Measurements from ENCODE around the gene CCDC40. TPM values are rescaled to one million over a fixed set of nuclear protein-coding genes. Genes with fewer than 3 reads are reported as not detected.

Gene CCDC40
- total RNA-seq, 1 donor from 2014 or later, result 7.7 TPM

DNA sequence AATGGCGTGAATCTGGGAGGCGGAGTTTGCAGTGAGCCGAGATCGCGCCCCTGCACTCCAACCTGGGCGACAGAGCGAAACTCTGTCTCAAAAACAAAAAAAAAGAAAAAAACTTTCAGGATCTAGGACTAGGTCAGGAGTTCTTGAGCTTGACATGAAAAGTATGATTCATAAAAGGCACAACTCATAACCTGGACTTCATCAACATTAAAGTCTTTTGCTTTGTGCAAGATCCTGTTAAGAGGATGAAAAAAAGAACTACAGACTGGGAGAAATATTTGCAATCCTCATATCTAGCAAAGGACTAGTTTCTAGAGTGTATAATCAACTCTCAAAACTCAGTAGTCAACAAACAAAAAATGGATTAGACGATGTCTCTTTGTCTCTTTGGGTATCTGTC is 40.7 kb upstream of the CCDC40 start:
- Histone ChIP-seq H2AFZ (replicated peaks) (no peak overlapping the region), H3K27me3 (peaks cover 11% of the 10 kb centered on the region), H3F3A (ENCODE audit: low read depth) (no peaks in the 10 kb centered on the region), H3K36me3 (no peaks in the 10 kb centered on the region), H3K4me2 (no peak overlapping the region), H3K79me2 (ENCODE audit: low read depth) (no peaks in the 10 kb centered on the region), H3K9ac (no peak overlapping the region), H3K9me3 (ENCODE audit: low read depth) (no peaks in the 10 kb centered on the region), H3K27ac (no peak overlapping the region), H3K4me1 (peaks cover 20% of the 10 kb centered on the region), H3K4me3 (no peak overlapping the region), H4K20me1 (ENCODE audit: low read depth) (peaks cover 30% of the 10 kb centered on the region)
- peaks cover 5% of the 10 kb centered on the region for H3K27me3 Mint-ChIP-seq (ENCODE audit: insufficient read depth, low read depth)
- H3K4me1 Mint-ChIP-seq, result peaks cover 25% of the 10 kb centered on the region
- DNase-seq (ENCODE audit: low spot score), result no peak
- H3K36me3 Mint-ChIP-seq, result peaks cover 9% of the 10 kb centered on the region
- no peak overlapping the region for H3K4me3 Mint-ChIP-seq
- TF ChIP-seq EZH2 (IDR thresholded peaks at IDR 0.05) (no peak), EZH2phosphoT487 (IDR thresholded peaks at IDR 0.05) (no peak)
- TF ChIP-seq, protein P1, sequence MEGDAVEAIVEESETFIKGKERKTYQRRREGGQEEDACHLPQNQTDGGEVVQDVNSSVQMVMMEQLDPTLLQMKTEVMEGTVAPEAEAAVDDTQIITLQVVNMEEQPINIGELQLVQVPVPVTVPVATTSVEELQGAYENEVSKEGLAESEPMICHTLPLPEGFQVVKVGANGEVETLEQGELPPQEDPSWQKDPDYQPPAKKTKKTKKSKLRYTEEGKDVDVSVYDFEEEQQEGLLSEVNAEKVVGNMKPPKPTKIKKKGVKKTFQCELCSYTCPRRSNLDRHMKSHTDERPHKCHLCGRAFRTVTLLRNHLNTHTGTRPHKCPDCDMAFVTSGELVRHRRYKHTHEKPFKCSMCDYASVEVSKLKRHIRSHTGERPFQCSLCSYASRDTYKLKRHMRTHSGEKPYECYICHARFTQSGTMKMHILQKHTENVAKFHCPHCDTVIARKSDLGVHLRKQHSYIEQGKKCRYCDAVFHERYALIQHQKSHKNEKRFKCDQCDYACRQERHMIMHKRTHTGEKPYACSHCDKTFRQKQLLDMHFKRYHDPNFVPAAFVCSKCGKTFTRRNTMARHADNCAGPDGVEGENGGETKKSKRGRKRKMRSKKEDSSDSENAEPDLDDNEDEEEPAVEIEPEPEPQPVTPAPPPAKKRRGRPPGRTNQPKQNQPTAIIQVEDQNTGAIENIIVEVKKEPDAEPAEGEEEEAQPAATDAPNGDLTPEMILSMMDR (IDR thresholded peaks at IDR 0.05), result no peak
- no peak overlapping the region for H3K27ac Mint-ChIP-seq
- H3K9me3 Mint-ChIP-seq, result no peaks in the 10 kb centered on the region

DNA sequence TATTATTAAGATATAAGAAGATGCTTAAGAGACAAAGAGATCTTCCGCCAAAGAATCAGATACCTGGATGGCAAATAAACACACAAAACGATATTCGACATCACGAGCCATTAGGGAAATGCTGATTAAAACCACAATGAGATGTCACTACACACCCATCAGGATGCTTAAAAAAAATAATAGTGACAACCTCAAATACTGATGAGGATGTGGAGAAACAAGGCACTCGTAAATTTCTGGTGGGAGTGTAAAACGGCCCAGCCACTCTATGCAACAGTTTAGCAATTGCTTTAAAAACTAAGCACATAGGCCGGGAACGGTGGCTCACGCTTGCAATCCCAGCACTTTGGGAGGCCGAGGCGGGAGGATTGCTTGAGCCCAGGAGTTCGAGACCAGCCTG is 40.2 kb upstream of the CCDC40 start:
- H3F3A ChIP-seq (ENCODE audit: low read depth), result no peaks in the 10 kb centered on the region
- Mint-ChIP-seq H3K36me3 (peaks cover 7% of the 10 kb centered on the region), H3K4me1 (peaks cover 19% of the 10 kb centered on the region), H3K9me3 (no peaks in the 10 kb centered on the region), H3K4me3 (no peak overlapping the region), H3K27me3 (ENCODE audit: insufficient read depth, low read depth) (peaks cover 5% of the 10 kb centered on the region), H3K27ac (no peak overlapping the region)
- no peak overlapping the region for H3K9ac ChIP-seq
- H3K79me2 ChIP-seq (ENCODE audit: low read depth), result no peaks in the 10 kb centered on the region
- no peaks in the 10 kb centered on the region for H3K9me3 ChIP-seq (ENCODE audit: low read depth)
- H4K20me1 ChIP-seq (ENCODE audit: low read depth), result peaks cover 24% of the 10 kb centered on the region
- peaks cover 11% of the 10 kb centered on the region for H3K27me3 ChIP-seq
- H3K36me3 ChIP-seq, result no peaks in the 10 kb centered on the region
- TF ChIP-seq EZH2 (IDR thresholded peaks at IDR 0.05), result no peak
- TF ChIP-seq, protein P1 (IDR thresholded peaks at IDR 0.05), result no peak
- no peak for TF ChIP-seq EZH2phosphoT487 (IDR thresholded peaks at IDR 0.05)
- no peak overlapping the region for H2AFZ ChIP-seq (replicated peaks)
- no peak overlapping the region for H3K4me3 ChIP-seq
- H3K4me2 ChIP-seq, result no peak overlapping the region
- H3K27ac ChIP-seq, result no peak overlapping the region
- H3K4me1 ChIP-seq, result peaks cover 16% of the 10 kb centered on the region
- no peak for DNase-seq (ENCODE audit: low spot score)

DNA sequence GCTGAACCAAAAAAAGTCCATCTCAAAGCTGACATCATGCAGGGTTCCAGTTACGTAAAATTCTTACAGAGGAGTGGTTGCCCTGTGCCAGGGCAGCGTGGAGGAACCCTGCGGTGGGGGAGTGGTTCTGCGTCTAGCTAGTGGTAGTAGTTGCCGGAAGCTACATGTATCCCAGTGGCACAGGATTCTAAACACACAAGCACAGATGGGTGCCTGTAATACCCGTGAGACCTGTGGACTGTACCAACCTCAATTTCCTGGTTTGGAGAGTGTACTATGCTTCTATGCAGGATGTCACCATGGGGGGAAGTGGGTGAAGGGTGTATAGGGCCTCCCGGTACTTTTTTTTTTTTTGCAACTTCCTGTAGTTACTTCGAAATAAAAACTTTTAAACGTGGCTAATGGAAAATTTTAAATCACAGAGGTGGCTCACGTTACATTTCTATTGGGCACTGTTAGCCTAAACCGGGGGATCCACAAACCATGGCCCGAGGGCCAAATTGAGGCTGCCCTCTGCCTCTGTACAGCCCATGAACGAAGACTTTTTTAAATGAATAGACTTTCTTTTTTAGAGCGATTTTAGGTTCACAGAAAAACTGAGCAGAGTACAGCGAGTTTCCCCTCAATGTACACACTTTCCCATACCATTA is 39.3 kb upstream of the CCDC40 start:
- H3K36me3 Mint-ChIP-seq, result peaks cover 7% of the 10 kb centered on the region
- H3K4me2 ChIP-seq, result no peak overlapping the region
- DNase-seq (ENCODE audit: low spot score), result no peak

More for the DNA sequence above, 39.3 kb upstream of the CCDC40 start:
- Histone ChIP-seq H3K27ac (no peak overlapping the region), H3K4me3 (no peak overlapping the region), H3K9ac (no peak overlapping the region), H3K79me2 (ENCODE audit: low read depth) (no peaks in the 10 kb centered on the region), H3K36me3 (no peaks in the 10 kb centered on the region), H3K9me3 (ENCODE audit: low read depth) (no peaks in the 10 kb centered on the region), H3F3A (ENCODE audit: low read depth) (no peaks in the 10 kb centered on the region), H3K27me3 (peaks cover 9% of the 10 kb centered on the region), H4K20me1 (ENCODE audit: low read depth) (peaks cover 23% of the 10 kb centered on the region), H3K4me1 (peaks cover 9% of the 10 kb centered on the region), H2AFZ (replicated peaks) (no peak overlapping the region)
- Mint-ChIP-seq H3K9me3 (no peaks in the 10 kb centered on the region), H3K27me3 (ENCODE audit: insufficient read depth, low read depth) (peaks cover 5% of the 10 kb centered on the region), H3K4me3 (no peak overlapping the region), H3K27ac (no peak overlapping the region), H3K4me1 (peaks cover 16% of the 10 kb centered on the region)
- TF ChIP-seq EZH2 (IDR thresholded peaks at IDR 0.05), result no peak
- TF ChIP-seq, protein P1 (IDR thresholded peaks at IDR 0.05), result no peak
- no peak for TF ChIP-seq EZH2phosphoT487 (IDR thresholded peaks at IDR 0.05)
